Stomach (tissue), 9 donors: ENCODE results near the gene PPIF. TPM values are rescaled to one million over a fixed set of nuclear protein-coding genes. Genes with fewer than 3 reads are reported as not detected.

Source experiments
- DNase-seq, 2 donors: peaks; one replicate each; pipeline versions ENCODE4 v3.0.0 to v3.0.0-alpha.2; 2013 to 2019
- H3K27ac ChIP-seq, 5 donors: fragments of 200-600 bp in 4 of 5; sonication (generic) in 4 of 5; one replicate each; pipeline ENCODE4 v1.5.1; 2013 to 2019; ENCODE audit warnings: mild to moderate bottlenecking in 1 of 5, moderate library complexity in 1 of 5
- H3K27me3 ChIP-seq, 3 donors: fragments of 200-600 bp; sonication (generic); one replicate each; pipeline ENCODE4 v1.5.1; 2017 to 2019; ENCODE audit warnings: mixed run types in 1 of 3
- H3K36me3 ChIP-seq, 4 donors: fragments of 200-600 bp; sonication (generic); 1 replicate in 3 of 4; 2 replicates in 1 of 4; pipeline ENCODE4 v1.5.1; 2016 to 2019
- H3K4me1 ChIP-seq, 4 donors: fragments of 200-600 bp; sonication (generic); one replicate each; pipeline ENCODE4 v1.5.1; 2016 to 2019
- H3K4me3 ChIP-seq, 4 donors: fragments of 200-600 bp; sonication (generic) in 3 of 4; one replicate each; pipeline ENCODE4 v1.5.1; 2016 to 2019; ENCODE audit warnings: mild to moderate bottlenecking in 1 of 4
- H3K9me3 ChIP-seq, 4 donors: fragments of 200-600 bp; sonication (generic); one replicate each; pipeline ENCODE4 v1.5.1; 2016 to 2019
- EP300 ChIP-seq: sonication (generic); formaldehyde crosslinking; IDR thresholded peaks from one replicate; pipeline ENCODE4 v1.6.1; 2017; ENCODE audit warnings: antibody characterized with exemption
- POLR2A ChIP-seq, 4 donors: fragments of 450-650 bp; IDR thresholded peaks; one replicate each; pipeline ENCODE4 v1.6.1; 2016; ENCODE audit warnings: antibody characterized with exemption in 4 of 4, control low read depth in 2 of 4, mild to moderate bottlenecking in 1 of 4, moderate library complexity in 1 of 4
- POLR2AphosphoS5 ChIP-seq, 3 donors: sonication (generic); formaldehyde crosslinking; IDR thresholded peaks; one replicate each; pipeline ENCODE4 v1.6.1; 2016; ENCODE audit warnings: antibody characterized with exemption in 3 of 3
- WGBS, 5 donors: extraction: QIAGEN DNeasy Blood & Tissue Kit in 3 of 5; methylation state at CpG; one replicate each; pipeline versions ENCODE4 v1.1.5 to v1.1.7; 2013 to 2018; 5-methylcytosine and 5-hydroxymethylcytosine counted together
- intact Hi-C: fragments of 100-400 bp; cut with DNase I; formaldehyde crosslinking; loops from one replicate; pipeline ENCODE4 v1.15.1; 2023; ENCODE audit warnings: low total_unique reads
- polyA plus RNA-seq, 3 donors: library from polyadenylated mRNA; stranded (reverse); fragments of 200-250 nt; gene quantifications; one replicate each; pipeline ENCODE4 v1.2.3, GENCODE V29; 2013
- total RNA-seq, 5 donors: library from RNA; depleted of rRNA; stranded (reverse); fragments of >200 nt; gene quantifications; one replicate each; pipeline versions ENCODE4 v1.1.0 to v1.2.3, GENCODE V29; 2014 to 2016
- TF ChIP-seq, protein P1 (sequence below), 7 experiments: fragments of 450-650 bp in 4 of 7; fragments of 200-600 bp in 3 of 7; sonication (generic) in 3 of 7; IDR thresholded peaks; one replicate each; pipeline ENCODE4 v1.5.1; 2016 to 2019; ENCODE audit warnings: antibody characterized with exemption in 7 of 7, control low read depth in 2 of 7, mild to moderate bottlenecking in 1 of 7
- donor health status: healthy with polysubstance abuse.
- donor health status: Bipolar disorder and iron deficiency.
- donor health status: healthy.

Gene PPIF
- total and polyA plus RNA-seq, 8 donors = 6.4 to 177 (median 50.8) TPM

DNA sequence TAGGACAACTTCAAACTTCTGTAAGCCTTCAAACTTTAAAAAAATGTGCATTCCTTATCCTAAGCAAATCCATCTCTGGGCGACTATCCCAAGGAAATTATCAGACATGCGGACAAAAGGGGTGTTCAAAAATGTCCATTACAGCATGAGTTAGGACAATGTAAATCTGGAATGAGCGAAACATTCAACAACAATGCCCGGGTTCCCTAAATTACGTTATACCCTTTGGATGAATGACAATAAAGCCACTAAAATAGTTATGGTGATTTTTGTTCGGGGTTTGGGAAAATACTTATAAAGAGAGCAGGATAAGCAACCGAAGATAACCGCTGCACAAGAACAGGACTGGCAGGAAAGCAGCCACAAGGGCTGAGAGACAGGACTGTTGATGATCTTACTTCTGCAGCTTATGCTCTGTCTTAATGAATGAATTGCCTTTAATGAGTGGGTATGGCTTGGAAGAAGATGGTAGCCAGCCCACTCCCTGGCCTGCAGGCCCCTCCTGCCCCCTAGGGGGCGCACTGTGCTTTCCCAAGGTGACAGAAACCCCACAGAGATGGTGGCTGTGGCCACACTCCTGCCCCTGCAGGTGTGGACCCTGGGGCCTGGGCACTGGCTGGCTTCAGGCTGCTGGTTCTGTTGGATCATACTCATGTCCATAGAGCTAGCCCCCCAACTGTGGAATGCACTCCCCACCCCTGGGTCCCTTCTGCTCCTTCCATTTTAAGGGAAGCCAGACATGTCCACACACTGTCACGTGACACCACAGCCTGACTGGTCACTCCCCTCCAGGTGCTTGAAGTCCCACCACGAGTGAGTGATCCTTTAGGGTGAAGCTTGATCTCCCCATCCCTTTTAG, 53.1 kb downstream of the PPIF start:
- Histone ChIP-seq H3K4me3 (no peak overlapping the region), H3K9me3 (no peaks in the 10 kb centered on the region), H3K36me3 (peaks cover 0 to 7% (median 3%) of the 10 kb centered on the region in 4 donors), H3K27me3 (no peaks in the 10 kb centered on the region), H3K27ac (peak overlapping the region in 1 of 5 donors; percentile 83), H3K4me1 (no peaks in the 10 kb centered on the region)
- intact Hi-C loops = no loop called here
- TF ChIP-seq POLR2AphosphoS5 (IDR thresholded peaks at IDR 0.05) (no peak), POLR2A (IDR thresholded peaks at IDR 0.05) (no peak), EP300 (no peak)
- TF ChIP-seq, protein P1, sequence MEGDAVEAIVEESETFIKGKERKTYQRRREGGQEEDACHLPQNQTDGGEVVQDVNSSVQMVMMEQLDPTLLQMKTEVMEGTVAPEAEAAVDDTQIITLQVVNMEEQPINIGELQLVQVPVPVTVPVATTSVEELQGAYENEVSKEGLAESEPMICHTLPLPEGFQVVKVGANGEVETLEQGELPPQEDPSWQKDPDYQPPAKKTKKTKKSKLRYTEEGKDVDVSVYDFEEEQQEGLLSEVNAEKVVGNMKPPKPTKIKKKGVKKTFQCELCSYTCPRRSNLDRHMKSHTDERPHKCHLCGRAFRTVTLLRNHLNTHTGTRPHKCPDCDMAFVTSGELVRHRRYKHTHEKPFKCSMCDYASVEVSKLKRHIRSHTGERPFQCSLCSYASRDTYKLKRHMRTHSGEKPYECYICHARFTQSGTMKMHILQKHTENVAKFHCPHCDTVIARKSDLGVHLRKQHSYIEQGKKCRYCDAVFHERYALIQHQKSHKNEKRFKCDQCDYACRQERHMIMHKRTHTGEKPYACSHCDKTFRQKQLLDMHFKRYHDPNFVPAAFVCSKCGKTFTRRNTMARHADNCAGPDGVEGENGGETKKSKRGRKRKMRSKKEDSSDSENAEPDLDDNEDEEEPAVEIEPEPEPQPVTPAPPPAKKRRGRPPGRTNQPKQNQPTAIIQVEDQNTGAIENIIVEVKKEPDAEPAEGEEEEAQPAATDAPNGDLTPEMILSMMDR (IDR thresholded peaks at IDR 0.05) = peak in 5 of 7 experiments; percentile 40 to 68 (median 47)
- WGBS, 5 donors = 46 to 64% (median 57%) methylated on average over 11 of the region's 11 CpGs
- peak in 1 of 2 donors; percentile 58 for DNase-seq

DNA sequence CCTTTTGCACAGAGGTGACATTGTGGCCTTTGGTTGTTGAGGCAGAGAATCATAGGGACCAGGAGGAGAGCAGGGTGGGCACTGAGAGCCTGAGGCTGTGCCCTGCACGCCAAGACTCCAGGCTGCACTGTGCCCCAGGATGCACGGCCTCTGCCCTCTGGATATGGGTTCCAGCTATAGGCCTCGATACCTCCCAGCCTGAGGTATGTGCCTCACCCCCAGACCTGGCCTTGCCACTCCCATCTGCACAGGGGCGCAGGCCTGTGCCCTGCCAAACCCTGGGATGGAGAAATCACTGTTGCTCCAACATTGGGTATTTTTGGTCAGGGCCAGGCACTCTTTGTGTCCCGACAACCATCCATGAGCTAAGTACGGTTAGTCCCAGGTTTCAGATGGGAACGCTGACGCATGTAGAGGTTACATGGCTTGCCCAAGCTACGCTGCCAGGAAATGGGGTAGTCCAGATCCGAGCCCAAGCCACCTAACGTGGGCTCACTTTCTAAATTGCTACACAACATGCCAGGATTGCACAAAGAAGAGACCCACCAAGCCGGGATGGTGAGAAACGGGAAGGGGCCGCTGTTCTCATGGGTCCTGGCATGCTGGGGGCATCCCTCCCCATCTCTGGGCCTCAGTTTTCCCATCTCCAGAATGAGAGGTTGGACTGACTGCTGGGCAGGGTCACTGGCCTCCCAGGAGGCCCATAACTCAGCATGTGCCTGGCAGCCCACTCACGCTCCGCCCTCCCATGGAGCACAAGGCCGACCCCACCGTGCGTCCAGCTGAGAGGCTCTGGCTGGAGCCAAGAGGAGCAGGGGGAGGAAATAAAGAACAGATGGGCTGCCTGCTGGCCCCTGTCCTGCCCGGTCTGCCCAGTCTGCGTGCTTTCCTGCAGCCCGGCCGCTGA, 54.0 kb downstream of the PPIF start:
- no peaks in the 10 kb centered on the region for H3K9me3 ChIP-seq
- H3K4me1 ChIP-seq = no peaks in the 10 kb centered on the region
- peak overlapping the region in 1 of 5 donors; percentile 40 for H3K27ac ChIP-seq
- H3K27me3 ChIP-seq = no peaks in the 10 kb centered on the region
- TF ChIP-seq EP300 (peak; percentile 78), POLR2A (IDR thresholded peaks at IDR 0.05) (no peak), POLR2AphosphoS5 (IDR thresholded peaks at IDR 0.05) (peak in 2 of 3 donors; percentile 18 to 37)
- TF ChIP-seq, protein P1 (IDR thresholded peaks at IDR 0.05) = no peak
- DNase-seq = peak in 1 of 2 donors; percentile 81
- intact Hi-C loops = no loop called here
- H3K4me3 ChIP-seq = no peak overlapping the region
- peaks cover 0 to 7% (median 3%) of the 10 kb centered on the region in 4 donors for H3K36me3 ChIP-seq
- 59 to 82% (median 71%) methylated on average over 21 to 23 of the region's 23 CpGs for WGBS, 5 donors

GRCh38 chr10:79402625-79402946, 55.3 kb downstream of the PPIF start:
- H3K27ac ChIP-seq = no peak overlapping the region
- 92 to 96% (median 95%) methylated on average over 7 of the region's 7 CpGs for WGBS, 5 donors
- intact Hi-C loops = no loop called here
- no peaks in the 10 kb centered on the region for H3K4me1 ChIP-seq
- H3K4me3 ChIP-seq = no peak overlapping the region
- TF ChIP-seq EP300 = no peak
- TF ChIP-seq, protein P1 (IDR thresholded peaks at IDR 0.05) = no peak
- no peaks in the 10 kb centered on the region for H3K9me3 ChIP-seq
- no peak for DNase-seq
- peaks cover 0 to 6% (median 2%) of the 10 kb centered on the region in 4 donors for H3K36me3 ChIP-seq
- H3K27me3 ChIP-seq = no peaks in the 10 kb centered on the region

GRCh38 chr10:79402951-79403350, 55.7 kb downstream of the PPIF start:
- no peak for TF ChIP-seq EP300
- TF ChIP-seq POLR2AphosphoS5 (IDR thresholded peaks at IDR 0.05) = no peak
- TF ChIP-seq POLR2A (IDR thresholded peaks at IDR 0.05) = no peak
- Histone ChIP-seq H3K4me3 (peak overlapping the region in 1 of 4 donors; percentile 14), H3K36me3 (peaks cover 0 to 4% (median under 1%) of the 10 kb centered on the region in 4 donors), H3K9me3 (no peaks in the 10 kb centered on the region), H3K4me1 (no peaks in the 10 kb centered on the region), H3K27me3 (no peaks in the 10 kb centered on the region), H3K27ac (no peak overlapping the region)
- WGBS, 5 donors = 18 to 45% (median 39%) methylated on average over 5 to 8 of the region's 8 CpGs
- DNase-seq = peak in 1 of 2 donors; percentile 44
- intact Hi-C loops = no loop called here
